DOHH2 (cell line): Measurements from ENCODE around the gene CADPS.

Source experiments
- EZH2phosphoT487 ChIP-seq: fragments of 200-600 bp; sonication (generic); IDR thresholded peaks from 2 replicates; pipeline ENCODE4 v1.6.1; 2017; ENCODE audit warnings: borderline replicate concordance, mild to moderate bottlenecking, antibody characterized with exemption, low read length, moderate library complexity, mixed read lengths
- TF ChIP-seq, protein P1 (sequence below): fragments of 200-600 bp; sonication (generic); IDR thresholded peaks from one replicate; pipeline ENCODE4 v1.5.1; 2014; ENCODE audit warnings: antibody characterized with exemption, mild to moderate bottlenecking, low read depth, low read length; ENCODE audit not compliant: poor library complexity, severe bottlenecking

DNA sequence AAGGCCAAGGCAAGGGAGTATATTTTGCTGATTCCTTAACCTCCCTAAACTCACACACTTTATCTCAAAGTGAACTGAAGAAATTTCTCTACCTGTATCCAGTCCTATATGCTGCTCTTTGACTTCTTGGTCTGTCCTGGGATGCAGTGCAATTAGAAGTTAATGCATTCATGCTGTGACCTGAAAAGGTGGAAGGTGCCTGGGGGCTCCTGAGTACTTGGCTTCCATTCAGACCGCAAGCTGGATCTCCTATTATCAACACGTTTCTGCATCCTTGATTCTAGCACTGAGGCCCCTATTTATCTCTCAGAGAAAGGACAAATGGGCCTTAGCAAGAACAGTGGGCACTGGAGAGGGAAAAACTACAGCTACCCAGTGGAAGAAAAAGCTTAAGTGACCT is 17.7 kb upstream of the CADPS start:
- TF ChIP-seq, protein P1, sequence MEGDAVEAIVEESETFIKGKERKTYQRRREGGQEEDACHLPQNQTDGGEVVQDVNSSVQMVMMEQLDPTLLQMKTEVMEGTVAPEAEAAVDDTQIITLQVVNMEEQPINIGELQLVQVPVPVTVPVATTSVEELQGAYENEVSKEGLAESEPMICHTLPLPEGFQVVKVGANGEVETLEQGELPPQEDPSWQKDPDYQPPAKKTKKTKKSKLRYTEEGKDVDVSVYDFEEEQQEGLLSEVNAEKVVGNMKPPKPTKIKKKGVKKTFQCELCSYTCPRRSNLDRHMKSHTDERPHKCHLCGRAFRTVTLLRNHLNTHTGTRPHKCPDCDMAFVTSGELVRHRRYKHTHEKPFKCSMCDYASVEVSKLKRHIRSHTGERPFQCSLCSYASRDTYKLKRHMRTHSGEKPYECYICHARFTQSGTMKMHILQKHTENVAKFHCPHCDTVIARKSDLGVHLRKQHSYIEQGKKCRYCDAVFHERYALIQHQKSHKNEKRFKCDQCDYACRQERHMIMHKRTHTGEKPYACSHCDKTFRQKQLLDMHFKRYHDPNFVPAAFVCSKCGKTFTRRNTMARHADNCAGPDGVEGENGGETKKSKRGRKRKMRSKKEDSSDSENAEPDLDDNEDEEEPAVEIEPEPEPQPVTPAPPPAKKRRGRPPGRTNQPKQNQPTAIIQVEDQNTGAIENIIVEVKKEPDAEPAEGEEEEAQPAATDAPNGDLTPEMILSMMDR: no peak
- no peak for TF ChIP-seq EZH2phosphoT487
